SU-DHL-6 (cell line): Measurements from ENCODE around the gene PACSIN3.

ENCODE experiments used
- EZH2phosphoT487 ChIP-seq: fragments of 200-600 bp; sonication (generic), shearing (Covaris generic); conservative IDR thresholded peaks from 2 replicates; pipeline ENCODE4 v1.6.1; 2018; ENCODE audit warnings: mild to moderate bottlenecking, antibody characterized with exemption, low read length, moderate library complexity, mixed read lengths
- TF ChIP-seq, protein P1 (sequence below): fragments of 200-600 bp; sonication (generic); IDR thresholded peaks from one replicate; pipeline ENCODE4 v1.5.1; 2017; ENCODE audit warnings: antibody characterized with exemption, mild to moderate bottlenecking, low read length, moderate library complexity; ENCODE audit not compliant: insufficient read depth, poor library complexity, severe bottlenecking

DNA sequence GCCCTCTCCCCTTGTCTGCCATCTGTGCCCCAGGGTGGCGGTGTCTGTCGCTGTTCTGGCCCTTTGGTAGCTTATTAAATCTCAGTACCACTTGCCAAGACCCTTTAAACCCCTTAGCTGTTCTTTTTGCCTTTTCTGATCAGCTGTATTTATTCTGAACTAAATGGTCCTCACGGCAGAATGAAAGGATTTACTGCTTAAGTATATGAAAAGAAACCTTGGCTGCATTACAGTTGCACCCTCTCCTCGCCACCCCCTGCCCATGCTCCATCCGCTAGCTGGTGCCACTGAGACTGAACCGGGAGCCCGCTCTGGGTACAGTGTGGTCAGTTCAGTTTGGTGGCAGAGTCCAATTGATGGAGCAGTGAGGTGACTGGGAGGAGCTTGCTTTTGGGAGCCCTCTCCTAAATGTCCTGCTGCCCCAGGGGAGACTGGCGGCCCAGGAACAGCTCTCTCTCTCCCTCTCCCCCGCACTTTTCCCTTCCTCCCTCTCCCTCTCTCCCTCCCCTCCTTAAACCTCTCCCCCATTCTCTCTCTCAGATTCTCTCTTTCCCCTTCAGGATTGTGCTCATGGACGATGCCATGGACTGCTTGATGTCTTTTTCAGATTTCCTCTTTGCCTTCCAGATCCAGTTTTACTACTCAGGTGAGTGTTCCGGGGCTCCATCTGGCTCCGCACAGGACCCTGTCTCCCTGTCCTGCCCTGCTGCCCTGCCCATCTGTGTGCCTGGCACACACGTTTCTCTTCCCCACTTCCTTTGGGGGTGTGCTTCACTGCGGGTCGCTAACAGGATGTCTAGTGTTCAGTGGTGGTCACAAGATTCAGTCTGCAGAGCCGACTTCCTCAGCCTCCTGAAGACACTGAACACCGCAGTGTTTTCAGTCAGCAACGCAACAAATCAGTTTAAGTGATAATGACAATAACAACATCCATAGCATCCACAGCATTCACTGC lies 31.3 kb downstream of the PACSIN3 start:
- TF ChIP-seq, protein P1, sequence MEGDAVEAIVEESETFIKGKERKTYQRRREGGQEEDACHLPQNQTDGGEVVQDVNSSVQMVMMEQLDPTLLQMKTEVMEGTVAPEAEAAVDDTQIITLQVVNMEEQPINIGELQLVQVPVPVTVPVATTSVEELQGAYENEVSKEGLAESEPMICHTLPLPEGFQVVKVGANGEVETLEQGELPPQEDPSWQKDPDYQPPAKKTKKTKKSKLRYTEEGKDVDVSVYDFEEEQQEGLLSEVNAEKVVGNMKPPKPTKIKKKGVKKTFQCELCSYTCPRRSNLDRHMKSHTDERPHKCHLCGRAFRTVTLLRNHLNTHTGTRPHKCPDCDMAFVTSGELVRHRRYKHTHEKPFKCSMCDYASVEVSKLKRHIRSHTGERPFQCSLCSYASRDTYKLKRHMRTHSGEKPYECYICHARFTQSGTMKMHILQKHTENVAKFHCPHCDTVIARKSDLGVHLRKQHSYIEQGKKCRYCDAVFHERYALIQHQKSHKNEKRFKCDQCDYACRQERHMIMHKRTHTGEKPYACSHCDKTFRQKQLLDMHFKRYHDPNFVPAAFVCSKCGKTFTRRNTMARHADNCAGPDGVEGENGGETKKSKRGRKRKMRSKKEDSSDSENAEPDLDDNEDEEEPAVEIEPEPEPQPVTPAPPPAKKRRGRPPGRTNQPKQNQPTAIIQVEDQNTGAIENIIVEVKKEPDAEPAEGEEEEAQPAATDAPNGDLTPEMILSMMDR = no peak
- TF ChIP-seq EZH2phosphoT487 = no peak
